GM18870 (cell line): ENCODE measurements around the gene AP5S1.
"Not testable (repeated sequence)": the region's sequence is repeated elsewhere in the genome, so short reads cannot be mapped to it uniquely, and the experiment has no call there.

Experiments
- ATAC-seq: cut with Tn5 transposase; IDR thresholded peaks from one replicate; pipeline ENCODE4 v1.9.1; 2021; ENCODE audit warnings: moderate library complexity; ENCODE audit not compliant: unreplicated experiment

The AP5S1 gene

DNA sequence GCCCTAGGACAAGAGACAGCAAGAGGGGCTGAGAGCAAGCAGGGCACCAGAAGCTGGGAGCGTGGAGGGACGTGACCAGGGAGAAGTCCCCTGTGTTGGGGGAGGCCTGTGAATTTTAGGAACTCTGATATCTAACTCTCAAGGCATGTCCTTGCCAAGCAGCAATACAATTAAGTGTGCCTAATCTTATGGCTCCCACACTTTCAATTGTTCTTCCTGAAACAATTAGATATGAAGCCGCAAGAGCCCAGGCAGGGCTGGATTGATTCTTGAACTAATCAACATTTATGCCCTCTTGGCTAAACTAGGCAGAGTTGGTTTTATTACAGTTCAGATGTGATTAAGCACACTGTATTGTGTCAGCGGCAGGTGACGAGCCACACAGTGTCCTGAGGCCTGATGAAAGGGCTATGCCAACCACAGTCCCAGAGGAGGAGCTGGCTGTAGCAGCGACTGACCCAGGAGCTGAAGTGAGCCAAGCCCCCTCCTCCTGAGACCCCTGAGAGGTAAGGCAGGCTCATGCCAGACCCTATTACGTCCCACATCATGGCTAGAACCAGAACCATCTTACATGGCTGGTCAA, 22.1 kb downstream of the AP5S1 start:
- no peak for ATAC-seq

GRCh38 chr20:3843490-3843889, 23.1 kb downstream of the AP5S1 start:
- no peak for ATAC-seq

- not testable (repeated sequence) for ATAC-seq
These were observed 23.8 kb downstream of the AP5S1 start for GRCh38 chr20:3843990-3844619.

DNA sequence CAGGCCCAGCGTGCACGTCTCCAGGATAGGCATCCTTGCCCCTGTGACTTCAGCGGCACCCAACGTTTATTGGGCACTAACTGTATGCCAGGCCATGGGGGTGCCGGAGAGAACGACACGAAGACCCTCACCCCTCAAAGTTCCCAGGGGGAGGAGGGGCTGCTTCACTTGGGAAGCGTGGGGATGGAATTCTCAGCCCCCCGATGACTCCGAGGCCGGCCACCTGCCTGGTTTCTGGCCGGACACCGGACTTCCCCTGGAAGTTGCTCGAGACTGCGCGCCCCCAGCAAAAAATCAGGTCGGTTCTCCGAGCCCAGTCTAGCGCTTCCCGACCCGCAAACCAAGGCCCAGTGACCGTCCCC, 26.0 kb downstream of the AP5S1 start:
- ATAC-seq = no peak

GRCh38 chr20:3846740-3847428, 26.5 kb downstream of the AP5S1 start, which contains the start of gene MAVS:
MAVS (plus strand) TSS chr20:3846834; CDS start chr20:3854625, 7,791 bp downstream.
- ATAC-seq = peak; percentile 46

DNA sequence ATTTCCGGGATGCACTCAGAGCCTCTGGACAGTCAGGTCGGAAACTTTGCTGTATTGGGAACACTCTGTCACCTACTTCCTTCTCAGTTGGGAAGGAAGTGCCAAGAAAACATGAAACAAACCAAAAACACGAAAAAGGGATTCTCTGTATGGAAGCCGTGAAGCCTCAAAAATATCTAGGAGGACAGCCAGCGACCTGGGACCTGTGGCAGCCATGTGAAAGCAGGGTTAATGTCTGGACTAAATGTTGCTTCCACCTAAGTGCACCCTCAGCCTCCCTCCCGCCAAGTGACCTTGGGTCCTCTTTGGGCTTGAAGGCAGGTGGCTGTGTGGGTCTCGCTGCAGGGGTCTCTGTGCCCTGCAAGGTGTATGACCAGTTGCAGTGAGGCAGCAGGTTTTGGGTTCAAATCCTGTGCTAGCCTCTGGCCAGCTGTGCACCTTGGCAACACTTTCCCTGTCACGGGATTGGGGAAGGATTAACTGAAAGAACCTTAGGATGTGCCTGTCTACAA, 27.1 kb downstream of the AP5S1 start:
- no peak for ATAC-seq

- no peak for ATAC-seq
These were observed 28.2 kb downstream of the AP5S1 start for GRCh38 chr20:3848565-3848964.

GRCh38 chr20:3854462-3854871, 34.1 kb downstream of the AP5S1 start:
- no peak for ATAC-seq

DNA sequence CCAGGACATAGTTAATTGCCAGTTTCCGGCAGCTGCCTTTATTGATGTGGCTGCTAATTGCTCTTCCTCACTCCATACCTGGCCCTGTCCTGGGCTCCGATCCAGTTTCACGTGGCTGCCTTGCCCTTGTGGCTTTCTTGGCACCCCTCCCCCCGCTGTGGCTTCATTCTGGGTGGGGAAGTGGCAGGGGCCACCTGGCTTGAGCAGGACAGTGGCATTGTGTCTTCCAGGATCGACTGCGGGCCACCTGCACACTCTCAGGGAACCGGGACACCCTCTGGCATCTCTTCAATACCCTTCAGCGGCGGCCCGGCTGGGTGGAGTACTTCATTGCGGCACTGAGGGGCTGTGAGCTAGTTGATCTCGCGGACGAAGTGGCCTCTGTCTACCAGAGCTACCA, 37.1 kb downstream of the AP5S1 start:
- no peak for ATAC-seq

GRCh38 chr20:3858689-3859088, 38.3 kb downstream of the AP5S1 start:
- ATAC-seq = no peak

DNA sequence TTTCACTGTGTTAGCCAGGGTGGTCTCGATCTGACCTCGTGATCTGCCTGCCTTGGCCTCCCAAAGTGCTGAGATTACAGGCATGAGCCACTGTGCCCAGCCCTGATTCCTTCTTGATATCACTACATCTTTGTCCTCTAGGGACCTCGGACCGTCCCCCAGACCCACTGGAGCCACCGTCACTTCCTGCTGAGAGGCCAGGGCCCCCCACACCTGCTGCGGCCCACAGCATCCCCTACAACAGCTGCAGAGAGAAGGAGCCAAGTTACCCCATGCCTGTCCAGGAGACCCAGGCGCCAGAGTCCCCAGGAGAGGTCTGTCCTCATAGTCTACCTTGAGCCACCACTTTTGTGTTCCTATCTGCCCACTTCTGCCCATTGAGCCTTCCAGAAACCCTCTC, 40.8 kb downstream of the AP5S1 start:
- ATAC-seq = no peak

DNA sequence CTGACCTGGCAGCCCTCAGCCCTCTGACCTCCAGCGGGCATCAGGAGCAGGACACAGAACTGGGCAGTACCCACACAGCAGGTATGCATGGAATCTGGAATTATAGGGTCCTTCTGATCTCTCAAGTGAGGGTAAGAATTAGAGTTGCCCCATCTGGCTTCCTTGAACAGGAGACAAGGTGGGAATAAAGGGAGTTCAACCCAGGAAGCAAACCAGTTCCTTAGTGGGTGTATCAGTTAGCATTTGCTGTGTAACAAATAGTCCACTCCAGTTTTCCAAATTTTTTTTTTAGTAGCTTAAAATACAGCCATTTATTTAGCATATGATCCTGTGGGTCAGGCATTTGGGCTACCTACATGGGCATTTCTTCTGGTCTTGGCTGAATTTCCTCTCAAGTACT, 42.0 kb downstream of the AP5S1 start:
- no peak for ATAC-seq

DNA sequence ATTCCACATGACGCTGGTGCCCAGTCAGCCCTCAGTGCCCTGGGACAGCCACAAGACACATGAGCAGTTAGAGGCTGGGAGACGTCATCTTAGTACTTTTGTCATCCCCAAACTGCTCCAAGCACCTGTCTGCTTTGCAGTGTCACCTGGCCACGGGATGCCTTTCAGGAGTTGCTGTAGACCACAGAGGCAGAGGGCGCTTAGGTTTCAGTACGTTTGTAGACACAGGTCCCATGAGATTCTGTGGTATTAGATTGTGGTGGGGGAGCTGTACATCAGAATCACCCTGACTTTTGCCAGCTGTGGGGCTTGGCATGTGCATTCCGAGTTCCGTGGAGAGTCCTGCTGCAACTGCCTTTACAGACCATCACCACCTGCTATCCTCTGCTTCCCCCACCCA, 43.0 kb downstream of the AP5S1 start:
- no peak for ATAC-seq

DNA sequence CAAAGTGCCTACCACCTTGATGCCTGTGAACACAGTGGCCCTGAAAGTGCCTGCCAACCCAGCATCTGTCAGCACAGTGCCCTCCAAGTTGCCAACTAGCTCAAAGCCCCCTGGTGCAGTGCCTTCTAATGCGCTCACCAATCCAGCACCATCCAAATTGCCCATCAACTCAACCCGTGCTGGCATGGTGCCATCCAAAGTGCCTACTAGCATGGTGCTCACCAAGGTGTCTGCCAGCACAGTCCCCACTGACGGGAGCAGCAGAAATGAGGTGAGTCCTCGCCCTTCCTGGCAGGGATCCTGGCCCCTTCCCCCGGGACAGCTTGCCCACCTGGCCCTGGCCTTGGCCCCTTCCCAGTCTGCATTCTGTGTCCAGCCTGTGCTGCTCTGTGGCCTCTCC, 44.2 kb downstream of the AP5S1 start:
- no peak for ATAC-seq

DNA sequence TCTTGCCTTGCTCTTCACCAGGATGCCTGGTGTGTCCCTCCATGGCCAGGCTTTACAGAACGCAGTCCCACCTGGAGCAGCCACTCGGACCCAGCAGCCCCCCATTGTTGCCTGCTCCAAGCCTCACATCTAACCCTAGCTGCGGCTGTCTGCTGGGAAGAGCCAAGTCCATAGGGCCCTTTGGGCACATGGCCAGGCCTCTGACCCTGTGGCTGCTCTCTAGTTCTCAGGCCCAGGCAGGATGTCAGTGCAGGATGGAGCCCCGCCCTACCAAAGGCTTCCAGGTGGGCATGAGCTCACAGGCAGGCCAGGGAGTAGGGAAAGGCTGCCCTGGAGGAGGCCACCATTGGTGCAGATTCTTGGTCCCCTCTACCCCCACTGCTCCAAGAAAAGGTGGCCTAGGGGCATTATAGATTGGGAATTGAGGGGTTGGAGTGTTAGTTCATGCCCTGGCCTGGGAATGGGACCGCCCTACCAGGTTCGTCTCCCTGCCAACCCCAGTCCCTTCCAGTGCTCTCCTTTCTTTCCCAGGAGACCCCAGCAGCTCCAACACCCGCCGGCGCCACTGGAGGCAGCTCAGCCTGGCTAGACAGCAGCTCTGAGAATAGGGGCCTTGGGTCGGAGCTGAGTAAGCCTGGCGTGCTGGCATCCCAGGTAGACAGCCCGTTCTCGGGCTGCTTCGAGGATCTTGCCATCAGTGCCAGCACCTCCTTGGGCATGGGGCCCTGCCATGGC, 45.0 kb downstream of the AP5S1 start:
- no peak for ATAC-seq

DNA sequence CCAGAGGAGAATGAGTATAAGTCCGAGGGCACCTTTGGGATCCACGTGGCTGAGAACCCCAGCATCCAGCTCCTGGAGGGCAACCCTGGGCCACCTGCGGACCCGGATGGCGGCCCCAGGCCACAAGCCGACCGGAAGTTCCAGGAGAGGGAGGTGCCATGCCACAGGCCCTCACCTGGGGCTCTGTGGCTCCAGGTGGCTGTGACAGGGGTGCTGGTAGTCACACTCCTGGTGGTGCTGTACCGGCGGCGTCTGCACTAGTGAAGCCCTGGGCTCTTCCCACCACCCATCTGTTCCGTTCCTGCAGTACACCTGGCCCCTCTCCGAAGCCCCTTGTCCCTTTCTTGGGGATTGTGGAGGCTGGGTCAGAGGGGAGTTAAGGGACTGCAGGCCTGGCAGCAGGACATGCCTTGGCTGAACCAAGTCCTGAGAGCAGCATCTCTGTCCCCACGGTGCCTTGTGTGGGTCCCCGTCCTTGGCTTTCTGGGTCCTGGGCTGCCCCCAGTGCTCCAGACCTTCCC, 45.6 kb downstream of the AP5S1 start:
- no peak for ATAC-seq

GRCh38 chr20:3866464-3866863, 46.1 kb downstream of the AP5S1 start:
- no peak for ATAC-seq

DNA sequence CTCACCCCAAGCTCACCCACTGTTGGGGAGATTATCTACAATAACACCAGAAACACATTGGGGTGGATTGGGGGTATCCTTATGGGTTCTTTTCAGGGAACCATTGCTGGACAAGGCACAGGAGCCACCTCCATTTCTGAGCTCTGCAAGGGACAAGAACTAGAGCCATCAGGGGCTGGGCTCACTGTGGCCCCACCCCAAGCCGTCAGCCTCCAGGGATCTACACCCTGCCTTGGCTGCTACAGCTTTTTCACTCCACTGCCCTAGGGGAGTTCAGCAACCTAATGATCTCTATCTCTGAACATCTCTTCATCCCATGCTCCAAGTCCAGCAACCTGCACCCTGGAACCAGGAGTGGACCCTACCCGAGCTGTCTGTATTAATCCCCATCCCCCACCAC, 47.5 kb downstream of the AP5S1 start:
- ATAC-seq = no peak

DNA sequence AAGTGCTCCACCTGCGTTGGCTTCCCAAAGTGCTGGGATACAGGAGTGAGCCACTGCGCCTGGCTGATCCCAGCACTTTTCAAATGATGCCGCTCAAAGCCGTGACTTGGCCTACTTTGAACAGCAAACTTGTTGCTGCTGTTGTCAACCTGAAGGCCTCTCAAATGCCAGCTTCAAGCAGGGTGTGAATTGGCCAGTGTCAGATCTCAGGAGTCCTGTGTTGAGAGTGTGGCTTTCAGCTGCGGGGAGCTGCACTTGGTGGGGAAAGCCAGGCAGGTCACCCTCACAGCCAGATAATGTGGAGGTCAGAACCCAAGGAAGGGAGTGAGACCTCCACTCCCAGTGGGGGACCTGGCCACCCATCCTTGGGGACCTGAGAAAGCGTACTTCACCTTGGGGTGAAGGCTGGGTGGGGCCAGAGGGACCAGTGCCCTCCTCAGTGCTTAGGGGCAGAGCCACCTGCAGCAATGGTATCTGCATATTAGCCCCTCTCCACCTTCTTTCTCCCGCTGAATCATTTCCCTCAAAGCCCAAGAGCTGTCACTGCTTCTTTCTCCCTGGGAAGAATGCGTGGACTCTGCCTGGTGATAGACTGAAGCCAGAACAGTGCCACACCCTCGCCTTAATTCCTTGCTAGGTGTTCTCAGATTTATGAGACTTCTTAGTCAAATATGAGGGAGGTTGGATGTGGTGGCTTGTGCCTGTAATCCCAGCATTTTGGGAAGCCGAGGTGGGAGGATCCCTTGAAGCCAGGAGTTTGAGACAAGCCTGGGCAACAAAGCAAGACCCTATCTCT, 49.7 kb downstream of the AP5S1 start:
- ATAC-seq = no peak

DNA sequence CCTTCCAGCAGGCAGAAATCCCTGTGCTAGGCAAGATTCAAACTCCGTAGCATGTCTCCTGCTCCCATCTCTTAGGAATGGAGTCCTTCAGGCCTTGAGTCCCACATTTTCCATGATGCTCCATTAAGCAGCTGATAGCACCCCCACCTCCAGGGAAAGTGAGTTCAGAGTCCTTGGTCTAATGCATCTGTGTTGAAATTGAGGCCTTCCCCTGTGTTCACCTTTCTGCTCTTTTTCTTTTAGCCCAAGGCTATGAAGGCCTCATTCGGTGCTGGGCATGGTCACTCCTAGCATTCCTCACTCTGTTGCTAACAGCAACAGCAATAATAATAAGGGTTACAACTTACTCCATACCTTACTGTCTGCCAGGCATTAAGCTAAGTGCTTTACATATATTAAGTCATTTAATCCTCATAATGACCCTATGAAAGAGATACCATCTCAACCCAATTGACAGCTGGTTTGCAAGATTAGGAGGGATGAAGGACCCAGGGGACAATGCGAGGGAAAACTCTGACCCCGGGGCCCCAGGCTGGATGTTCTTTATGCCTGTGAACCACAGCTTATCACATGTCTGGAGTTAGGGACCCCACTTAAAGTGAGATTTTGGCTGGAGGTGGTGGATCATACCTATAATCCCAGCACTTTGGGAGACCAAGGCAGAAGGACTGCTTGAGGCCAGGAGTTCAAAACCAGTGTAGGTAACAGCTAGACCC, 51.4 kb downstream of the AP5S1 start:
- ATAC-seq = no peak
